Panc1 (cell line): ENCODE data around the gene SYTL5. TPM values are rescaled to one million over a fixed set of nuclear protein-coding genes. Genes with fewer than 3 reads are reported as not detected.

Experiments used
- ATAC-seq: fragments of 200-7000 bp; cut with Tn5 transposase; 2 replicates; pipeline ENCODE4 v1.9.1; 2020; ENCODE audit warnings: mild to moderate bottlenecking, moderate library complexity
- BruUV-seq: library from RNA; stranded (reverse); fragments of 400-500 nt; replicated peaks from 2 replicates; lab custom pipeline; 2021; lab: Mats Ljungman, UMichigan
- CTCF ChIA-PET: fragments of 300-600 bp; sonication (Branson Sonifier 250); formaldehyde crosslinking; loops from one replicate; lab custom pipeline; 2022; ENCODE audit warnings: antibody characterized with exemption; lab: Charles Lee
- POLR2A ChIA-PET: fragments of 300-600 bp; sonication (Branson Sonifier 250); formaldehyde crosslinking; loops from one replicate; lab custom pipeline; 2022; ENCODE audit warnings: antibody characterized with exemption; lab: Charles Lee
- DNase-seq: peaks from one replicate; pipeline ENCODE4 v3.0.0-alpha.2; 2010; ENCODE audit warnings: low read depth, low spot score
- H3K27ac ChIP-seq: 2 replicates; pipeline ENCODE4 v1.5.1; 2011; ENCODE audit warnings: mild to moderate bottlenecking, low read length, inconsistent platforms
- H3K27me3 ChIP-seq: fragments of 200-500 bp; sonication (Bioruptor generic); 2 replicates; pipeline ENCODE4 v1.6.0; 2014; ENCODE audit warnings: low read length, inconsistent platforms; ENCODE audit not compliant: control insufficient read depth, insufficient read depth
- H3K36me3 ChIP-seq: fragments of 200-500 bp; sonication (Bioruptor generic); 2 replicates; pipeline ENCODE4 v1.5.1; 2014; ENCODE audit warnings: inconsistent platforms, mild to moderate bottlenecking, low read length, moderate library complexity; ENCODE audit not compliant: control insufficient read depth, insufficient read depth
- H3K4me1 ChIP-seq: 2 replicates; pipeline ENCODE4 v1.5.1; 2011; ENCODE audit warnings: inconsistent platforms, mild to moderate bottlenecking, low read length, moderate library complexity; ENCODE audit not compliant: control insufficient read depth, insufficient read depth
- H3K4me3 ChIP-seq, 2 experiments: 2 replicates each; pipeline ENCODE4 v1.5.1; 2011 to 2012; ENCODE audit warnings: low read depth in 2 of 2, low read length in 2 of 2, mild to moderate bottlenecking in 2 of 2, inconsistent platforms in 1 of 2, moderate library complexity in 1 of 2
- H3K9me3 ChIP-seq: fragments of 200-500 bp; sonication (Bioruptor generic); 2 replicates; pipeline ENCODE4 v1.5.1; 2014; ENCODE audit warnings: low read depth, mild to moderate bottlenecking, inconsistent platforms, low read length, moderate library complexity; ENCODE audit not compliant: control insufficient read depth, insufficient read depth
- POLR2AphosphoS5 ChIP-seq: IDR thresholded peaks from 2 replicates; pipeline ENCODE4 v1.6.1; 2012; ENCODE audit warnings: mild to moderate bottlenecking, low read depth, low read length, moderate library complexity
- SIN3A ChIP-seq: IDR thresholded peaks from 2 replicates; pipeline ENCODE4 v1.6.1; 2012; ENCODE audit warnings: low read depth, mild to moderate bottlenecking, low read length, moderate library complexity, borderline replicate concordance; ENCODE audit not compliant: insufficient read depth
- TCF7L2 ChIP-seq: IDR thresholded peaks from 2 replicates; pipeline ENCODE4 v1.6.1; 2011; ENCODE audit warnings: mild to moderate bottlenecking, low read depth, low read length, inconsistent platforms
- in situ Hi-C: cut with HindIII; loops from 2 replicates; pipeline ENCODE4 v1.10.0; 2016; ENCODE audit warnings: low sequenced_read_pairs, low pct_unique_long_range_greater_than_20kb
- intact Hi-C: fragments of 100-400 bp; cut with micrococcal nuclease; formaldehyde crosslinking; loops from one replicate; pipeline ENCODE4 v1.10.0; 2022; ENCODE audit not compliant: unreplicated experiment
- total RNA-seq: library from RNA; stranded (reverse); gene quantifications from one replicate; pipeline ENCODE4 v1.2.1, GENCODE V29; 2021; ENCODE audit not compliant: unreplicated experiment
- TF ChIP-seq, protein P1 (sequence below), 2 experiments: IDR thresholded peaks; 2 replicates each; pipeline ENCODE4 v1.6.1; 2011 to 2012; ENCODE audit warnings: low read depth in 2 of 2, control low read depth in 1 of 2, low read length in 1 of 2, mild to moderate bottlenecking in 1 of 2, moderate library complexity in 1 of 2; ENCODE audit not compliant: insufficient read depth in 1 of 2
- TF ChIP-seq, protein P2 (sequence below): fragments of 450-650 bp; IDR thresholded peaks from 2 replicates; pipeline ENCODE4 v1.5.1; 2017; ENCODE audit warnings: mild to moderate bottlenecking

The SYTL5 gene
- total RNA-seq, 1 experiment from 2014 or later, result 0.08 TPM

DNA sequence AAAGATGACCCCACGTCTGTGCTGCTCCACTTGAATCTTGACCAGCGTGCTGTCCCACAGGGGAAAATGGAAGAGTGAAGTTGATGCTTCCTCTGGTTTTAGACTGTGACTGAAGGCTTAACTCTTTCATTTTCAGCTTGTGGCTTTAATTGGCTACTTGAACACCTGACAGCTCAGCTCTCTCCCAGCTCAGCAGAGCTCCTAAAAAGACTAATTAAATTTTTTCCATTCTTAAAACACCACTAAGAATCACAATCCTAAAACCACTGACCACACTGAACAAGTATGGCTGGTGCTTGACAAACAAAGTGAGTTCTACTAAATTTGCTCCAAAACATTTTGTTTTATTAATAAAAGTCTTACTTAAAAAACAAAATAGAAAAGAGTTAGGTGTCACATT lies 142.7 kb downstream of the SYTL5 start:
- no TSS peak for BruUV-seq
- CTCF ChIA-PET, result no interaction called here
- H3K27ac ChIP-seq, result no peak overlapping the region
- ATAC-seq (no peak), DNase-seq (no peak)
- POLR2A ChIA-PET, result no interaction called here
- H3K9me3 ChIP-seq, result no peaks in the 10 kb centered on the region
- no peaks in the 10 kb centered on the region for H3K4me1 ChIP-seq
- no peaks in the 10 kb centered on the region for H3K36me3 ChIP-seq
- TF ChIP-seq, protein P1, sequence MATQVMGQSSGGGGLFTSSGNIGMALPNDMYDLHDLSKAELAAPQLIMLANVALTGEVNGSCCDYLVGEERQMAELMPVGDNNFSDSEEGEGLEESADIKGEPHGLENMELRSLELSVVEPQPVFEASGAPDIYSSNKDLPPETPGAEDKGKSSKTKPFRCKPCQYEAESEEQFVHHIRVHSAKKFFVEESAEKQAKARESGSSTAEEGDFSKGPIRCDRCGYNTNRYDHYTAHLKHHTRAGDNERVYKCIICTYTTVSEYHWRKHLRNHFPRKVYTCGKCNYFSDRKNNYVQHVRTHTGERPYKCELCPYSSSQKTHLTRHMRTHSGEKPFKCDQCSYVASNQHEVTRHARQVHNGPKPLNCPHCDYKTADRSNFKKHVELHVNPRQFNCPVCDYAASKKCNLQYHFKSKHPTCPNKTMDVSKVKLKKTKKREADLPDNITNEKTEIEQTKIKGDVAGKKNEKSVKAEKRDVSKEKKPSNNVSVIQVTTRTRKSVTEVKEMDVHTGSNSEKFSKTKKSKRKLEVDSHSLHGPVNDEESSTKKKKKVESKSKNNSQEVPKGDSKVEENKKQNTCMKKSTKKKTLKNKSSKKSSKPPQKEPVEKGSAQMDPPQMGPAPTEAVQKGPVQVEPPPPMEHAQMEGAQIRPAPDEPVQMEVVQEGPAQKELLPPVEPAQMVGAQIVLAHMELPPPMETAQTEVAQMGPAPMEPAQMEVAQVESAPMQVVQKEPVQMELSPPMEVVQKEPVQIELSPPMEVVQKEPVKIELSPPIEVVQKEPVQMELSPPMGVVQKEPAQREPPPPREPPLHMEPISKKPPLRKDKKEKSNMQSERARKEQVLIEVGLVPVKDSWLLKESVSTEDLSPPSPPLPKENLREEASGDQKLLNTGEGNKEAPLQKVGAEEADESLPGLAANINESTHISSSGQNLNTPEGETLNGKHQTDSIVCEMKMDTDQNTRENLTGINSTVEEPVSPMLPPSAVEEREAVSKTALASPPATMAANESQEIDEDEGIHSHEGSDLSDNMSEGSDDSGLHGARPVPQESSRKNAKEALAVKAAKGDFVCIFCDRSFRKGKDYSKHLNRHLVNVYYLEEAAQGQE (IDR thresholded peaks at IDR 0.05; ENCODE audit: insufficient read depth in 1 of 2, low read depth in 2 of 2, low read length in 1 of 2), result no peak
- TF ChIP-seq TCF7L2 (no peak), POLR2AphosphoS5 (no peak), SIN3A (no peak)
- TF ChIP-seq, protein P2, sequence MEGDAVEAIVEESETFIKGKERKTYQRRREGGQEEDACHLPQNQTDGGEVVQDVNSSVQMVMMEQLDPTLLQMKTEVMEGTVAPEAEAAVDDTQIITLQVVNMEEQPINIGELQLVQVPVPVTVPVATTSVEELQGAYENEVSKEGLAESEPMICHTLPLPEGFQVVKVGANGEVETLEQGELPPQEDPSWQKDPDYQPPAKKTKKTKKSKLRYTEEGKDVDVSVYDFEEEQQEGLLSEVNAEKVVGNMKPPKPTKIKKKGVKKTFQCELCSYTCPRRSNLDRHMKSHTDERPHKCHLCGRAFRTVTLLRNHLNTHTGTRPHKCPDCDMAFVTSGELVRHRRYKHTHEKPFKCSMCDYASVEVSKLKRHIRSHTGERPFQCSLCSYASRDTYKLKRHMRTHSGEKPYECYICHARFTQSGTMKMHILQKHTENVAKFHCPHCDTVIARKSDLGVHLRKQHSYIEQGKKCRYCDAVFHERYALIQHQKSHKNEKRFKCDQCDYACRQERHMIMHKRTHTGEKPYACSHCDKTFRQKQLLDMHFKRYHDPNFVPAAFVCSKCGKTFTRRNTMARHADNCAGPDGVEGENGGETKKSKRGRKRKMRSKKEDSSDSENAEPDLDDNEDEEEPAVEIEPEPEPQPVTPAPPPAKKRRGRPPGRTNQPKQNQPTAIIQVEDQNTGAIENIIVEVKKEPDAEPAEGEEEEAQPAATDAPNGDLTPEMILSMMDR, result no peak
- H3K4me3 ChIP-seq, result no peak overlapping the region
- intact Hi-C loops, result no loop called here
- H3K27me3 ChIP-seq, result no peaks in the 10 kb centered on the region
- in situ Hi-C loops, result no loop called here

DNA sequence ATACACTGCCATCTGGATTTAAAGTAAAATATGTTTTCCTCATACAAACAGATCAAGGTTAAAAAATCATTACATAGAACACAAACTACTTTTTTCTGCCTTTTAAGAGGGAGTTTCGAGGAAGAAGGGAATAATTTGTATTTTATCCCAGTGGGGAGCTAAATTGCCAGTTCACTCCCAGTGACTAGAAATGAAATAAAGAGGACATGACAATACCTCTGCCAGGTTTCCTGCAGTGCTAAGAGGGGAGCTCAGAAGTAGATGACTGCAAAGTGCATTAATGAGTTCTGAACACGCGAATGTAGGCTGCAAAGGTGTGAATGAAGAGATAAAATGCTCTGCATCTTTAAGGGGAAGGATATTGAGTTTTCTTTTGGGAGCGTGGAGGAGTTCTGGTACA lies 144.6 kb downstream of the SYTL5 start:
- DNase-seq (no peak), ATAC-seq (no peak)
- in situ Hi-C loops, result no loop called here
- no peaks in the 10 kb centered on the region for H3K9me3 ChIP-seq
- CTCF ChIA-PET, result no interaction called here
- BruUV-seq, result no TSS peak
- no peak overlapping the region for H3K27ac ChIP-seq
- TF ChIP-seq, protein P2, result no peak
- TF ChIP-seq TCF7L2 (no peak), POLR2AphosphoS5 (no peak), SIN3A (no peak)
- TF ChIP-seq, protein P1 (IDR thresholded peaks at IDR 0.05; ENCODE audit: insufficient read depth in 1 of 2, low read depth in 2 of 2, low read length in 1 of 2), result no peak
- intact Hi-C loops, result no loop called here
- H3K4me3 ChIP-seq, result no peak overlapping the region
- no peaks in the 10 kb centered on the region for H3K27me3 ChIP-seq
- no peaks in the 10 kb centered on the region for H3K4me1 ChIP-seq
- POLR2A ChIA-PET, result no interaction called here
- H3K36me3 ChIP-seq, result no peaks in the 10 kb centered on the region
